Non-pigmented ciliary epithelial cell (primary cell): Measurements from ENCODE around the gene PTPRT.

Source experiments
- DNase-seq: peaks from one replicate; pipeline ENCODE4 v3.0.0-alpha.2; 2010; ENCODE audit warnings: low read depth

Gene PTPRT

GRCh38 chr20:42974347-42974746 lies 215.4 kb downstream of the PTPRT start:
- DNase-seq = no peak

GRCh38 chr20:42972591-42972990 lies 217.1 kb downstream of the PTPRT start:
- DNase-seq = no peak

GRCh38 chr20:42968746-42969145 lies 221.0 kb downstream of the PTPRT start:
- DNase-seq = no peak

- DNase-seq = no peak
Observed at GRCh38 chr20:42963796-42964195, 225.9 kb downstream of the PTPRT start.

- no peak for DNase-seq
Observed at GRCh38 chr20:42961771-42962170, 227.9 kb downstream of the PTPRT start.

- no peak for DNase-seq
Observed at GRCh38 chr20:42959996-42960395, 229.7 kb downstream of the PTPRT start.

- DNase-seq = no peak
Observed at GRCh38 chr20:42958367-42959069, 231.2 kb downstream of the PTPRT start.

GRCh38 chr20:42957704-42958095 lies 232.0 kb downstream of the PTPRT start:
- no peak for DNase-seq

GRCh38 chr20:42957018-42957703 lies 232.5 kb downstream of the PTPRT start:
- DNase-seq = no peak

- no peak for DNase-seq
Observed at GRCh38 chr20:42955713-42956112, 234.0 kb downstream of the PTPRT start.

- no peak for DNase-seq
Observed at GRCh38 chr20:42954951-42955350, 234.8 kb downstream of the PTPRT start.

GRCh38 chr20:42949950-42950349 lies 239.8 kb downstream of the PTPRT start:
- DNase-seq = no peak

- DNase-seq = no peak
Observed at GRCh38 chr20:42945234-42945994, 244.3 kb downstream of the PTPRT start.

GRCh38 chr20:42941629-42942028 lies 248.1 kb downstream of the PTPRT start:
- DNase-seq = no peak

GRCh38 chr20:42938441-42939205 lies 251.1 kb downstream of the PTPRT start:
- no peak for DNase-seq

GRCh38 chr20:42936482-42936881 lies 253.2 kb downstream of the PTPRT start:
- DNase-seq = no peak

GRCh38 chr20:42924215-42924614 lies 265.5 kb downstream of the PTPRT start:
- no peak for DNase-seq

GRCh38 chr20:42923348-42923918 lies 266.3 kb downstream of the PTPRT start:
- DNase-seq = no peak

GRCh38 chr20:42920776-42921175 lies 268.9 kb downstream of the PTPRT start:
- no peak for DNase-seq

GRCh38 chr20:42919316-42919715 lies 270.4 kb downstream of the PTPRT start:
- no peak for DNase-seq

- no peak for DNase-seq
Observed at GRCh38 chr20:42915081-42915480, 274.6 kb downstream of the PTPRT start.

- DNase-seq = no peak
Observed at GRCh38 chr20:42914302-42914701, 275.4 kb downstream of the PTPRT start.
